ENCODE measurements around the gene MAP3K10. TPM values are rescaled to one million over a fixed set of nuclear protein-coding genes. Genes with fewer than 3 reads are reported as not detected.

The MAP3K10 gene
- total and polyA plus RNA-seq, 9 of the 15 experiments (the other 6 are each of a cell fraction or from before 2014, with no cell fraction given) = 0.01 to 8.0 (median 2.7) TPM; not detected in 1

- peaks cover 16% of the 10 kb centered on the region; the same call in 1 of the 2 replicates for H4K20me1 ChIP-seq (replicated peaks; ENCODE audit: control insufficient read depth, insufficient read depth, low read length)
- peaks cover 84% of the 10 kb centered on the region for H3K79me2 ChIP-seq (ENCODE audit: control insufficient read depth, insufficient read depth, low read length)
- no peak overlapping the region for H3K4me2 ChIP-seq (ENCODE audit: insufficient read depth, low read length)
- H3K4me3 ChIP-seq = no peak overlapping the region
- CTCF ChIA-PET (ENCODE audit: low intra/inter-chr PET ratio) = no interaction called here
- no peaks in the 10 kb centered on the region for H3K9me1 ChIP-seq (ENCODE audit: control insufficient read depth, insufficient read depth, low read length)
- FAIRE-seq = no peak
- in situ Hi-C loops (cut with MboI) (no loop called here), intact Hi-C loops (cut with micrococcal nuclease) (no loop called here)
- POLR2A ChIA-PET = interaction anchor here (0.5 kb wide), 1 partner anchor 9 kb away, joined by 3 read pairs; no protein-coding TSS in a partner anchor
- no peak for ATAC-seq
- H2AFZ ChIP-seq (ENCODE audit: low read depth, low read length) = no peak overlapping the region
- WGBS (ENCODE audit: insufficient coverage, low coverage, missing lambda C conversion rate) = 84% methylated on average over 18 of the region's 19 CpGs
- H3K27ac ChIP-seq (ENCODE audit: extremely low read depth, low read depth, low read length) = no peak overlapping the region
- H3K4me1 ChIP-seq (replicated peaks in 1 of 2; ENCODE audit: control insufficient read depth in 2 of 2, insufficient read depth in 2 of 2, low read length in 2 of 2) = peaks cover 23 to 55% of the 10 kb centered on the region in 2 experiments; a peak in 4 of 5 replicates
- TF ChIP-seq RBM25 (IDR thresholded peaks at IDR 0.05; ENCODE audit: low read depth, low read length, severe bottlenecking) = peak; percentile 66
- 0 out of 2 replicates have a peak, but pooled peaks have one; percentile 13 for TF ChIP-seq ETV1 (tag; conservative IDR thresholded peaks at IDR 0.05; ENCODE audit: low read depth)
- TF ChIP-seq ZFPM2 (CRISPR knock-in tag; IDR thresholded peaks at IDR 0.05) = no peak
- TF ChIP-seq BCOR (IDR thresholded peaks at IDR 0.05) = peak; percentile 91
- TF ChIP-seq SP1 (CRISPR knock-in tag; IDR thresholded peaks at IDR 0.05) = no peak
- no peak for TF ChIP-seq MTA3 (IDR thresholded peaks at IDR 0.05; ENCODE audit: borderline replicate concordance)
- no peak for TF ChIP-seq ZNF354B (CRISPR knock-in tag; IDR thresholded peaks at IDR 0.05)
- TF ChIP-seq HDAC2 (IDR thresholded peaks at IDR 0.05) = peak; percentile 61; the same call in 1 of the 2 replicates
- TF ChIP-seq SMARCA5 (IDR thresholded peaks at IDR 0.05) = 0 out of 2 replicates have a peak, but pooled peaks have one; percentile 45
- peak; percentile 68; the same call in 1 of the 2 replicates for TF ChIP-seq ADNP (tag; IDR thresholded peaks at IDR 0.05)
- TF ChIP-seq RCOR1 (IDR thresholded peaks at IDR 0.05; ENCODE audit: borderline replicate concordance in 1 of 2, low read depth in 2 of 2, low read length in 2 of 2) = peak in 1 of 2 experiments; percentile 31; a peak in 1 of 4 replicates
- TF ChIP-seq GABPB2 (CRISPR knock-in tag; conservative IDR thresholded peaks at IDR 0.05) = no peak
- TF ChIP-seq, protein P1, sequence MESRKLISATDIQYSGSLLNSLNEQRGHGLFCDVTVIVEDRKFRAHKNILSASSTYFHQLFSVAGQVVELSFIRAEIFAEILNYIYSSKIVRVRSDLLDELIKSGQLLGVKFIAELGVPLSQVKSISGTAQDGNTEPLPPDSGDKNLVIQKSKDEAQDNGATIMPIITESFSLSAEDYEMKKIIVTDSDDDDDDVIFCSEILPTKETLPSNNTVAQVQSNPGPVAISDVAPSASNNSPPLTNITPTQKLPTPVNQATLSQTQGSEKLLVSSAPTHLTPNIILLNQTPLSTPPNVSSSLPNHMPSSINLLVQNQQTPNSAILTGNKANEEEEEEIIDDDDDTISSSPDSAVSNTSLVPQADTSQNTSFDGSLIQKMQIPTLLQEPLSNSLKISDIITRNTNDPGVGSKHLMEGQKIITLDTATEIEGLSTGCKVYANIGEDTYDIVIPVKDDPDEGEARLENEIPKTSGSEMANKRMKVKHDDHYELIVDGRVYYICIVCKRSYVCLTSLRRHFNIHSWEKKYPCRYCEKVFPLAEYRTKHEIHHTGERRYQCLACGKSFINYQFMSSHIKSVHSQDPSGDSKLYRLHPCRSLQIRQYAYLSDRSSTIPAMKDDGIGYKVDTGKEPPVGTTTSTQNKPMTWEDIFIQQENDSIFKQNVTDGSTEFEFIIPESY (CRISPR knock-in tag; IDR thresholded peaks at IDR 0.05) = peak; percentile 93
- TF ChIP-seq TFAP4 (CRISPR knock-in tag; IDR thresholded peaks at IDR 0.05; ENCODE audit: borderline replicate concordance) = 0 out of 2 replicates have a peak, but pooled peaks have one; percentile 14
- TF ChIP-seq, protein P2, sequence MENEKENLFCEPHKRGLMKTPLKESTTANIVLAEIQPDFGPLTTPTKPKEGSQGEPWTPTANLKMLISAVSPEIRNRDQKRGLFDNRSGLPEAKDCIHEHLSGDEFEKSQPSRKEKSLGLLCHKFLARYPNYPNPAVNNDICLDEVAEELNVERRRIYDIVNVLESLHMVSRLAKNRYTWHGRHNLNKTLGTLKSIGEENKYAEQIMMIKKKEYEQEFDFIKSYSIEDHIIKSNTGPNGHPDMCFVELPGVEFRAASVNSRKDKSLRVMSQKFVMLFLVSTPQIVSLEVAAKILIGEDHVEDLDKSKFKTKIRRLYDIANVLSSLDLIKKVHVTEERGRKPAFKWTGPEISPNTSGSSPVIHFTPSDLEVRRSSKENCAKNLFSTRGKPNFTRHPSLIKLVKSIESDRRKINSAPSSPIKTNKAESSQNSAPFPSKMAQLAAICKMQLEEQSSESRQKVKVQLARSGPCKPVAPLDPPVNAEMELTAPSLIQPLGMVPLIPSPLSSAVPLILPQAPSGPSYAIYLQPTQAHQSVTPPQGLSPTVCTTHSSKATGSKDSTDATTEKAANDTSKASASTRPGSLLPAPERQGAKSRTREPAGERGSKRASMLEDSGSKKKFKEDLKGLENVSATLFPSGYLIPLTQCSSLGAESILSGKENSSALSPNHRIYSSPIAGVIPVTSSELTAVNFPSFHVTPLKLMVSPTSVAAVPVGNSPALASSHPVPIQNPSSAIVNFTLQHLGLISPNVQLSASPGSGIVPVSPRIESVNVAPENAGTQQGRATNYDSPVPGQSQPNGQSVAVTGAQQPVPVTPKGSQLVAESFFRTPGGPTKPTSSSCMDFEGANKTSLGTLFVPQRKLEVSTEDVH (IDR thresholded peaks at IDR 0.05; ENCODE audit: low read depth, partially characterized antibody) = no peak
- peak in 1 of 2 experiments; percentile 73; a peak in 3 of 4 replicates for TF ChIP-seq KDM1A (IDR thresholded peaks at IDR 0.05)
- no TSS peak for BruUV-seq (replicated peaks)
- H3K9ac ChIP-seq (ENCODE audit: insufficient read depth in 1 of 2, low read depth in 2 of 2, low read length in 2 of 2) = peak overlapping the region in 1 of 2 experiments; percentile 28; a peak in 1 of 4 replicates
- H3K9me3 ChIP-seq (replicated peaks; ENCODE audit: control insufficient read depth, insufficient read depth, low read depth, low read length) = no peaks in the 10 kb centered on the region
- no peaks in the 10 kb centered on the region for H3K27me3 ChIP-seq (ENCODE audit: control insufficient read depth in 2 of 2, insufficient read depth in 2 of 2, low read length in 2 of 2)
- DNase-seq (ENCODE audit: extremely low read depth in 1 of 4, low spot score in 3 of 4) = no peak
- H3K36me3 ChIP-seq (ENCODE audit: control insufficient read depth, insufficient read depth, low read length) = peaks cover 70% of the 10 kb centered on the region
Measured at GRCh38 chr19:40264314-40265054, 73.3 kb downstream of the MAP3K10 start.

Measured in K562 (cell line).